Smooth muscle cell (in vitro differentiated cells): Measurements from ENCODE around the gene ERFE. TPM values are rescaled to one million over a fixed set of nuclear protein-coding genes. Genes with fewer than 3 reads are reported as not detected.

Experiments used
- DNase-seq: peaks from one replicate; lab custom pipeline; 2025; ENCODE audit not compliant: unreplicated experiment; lab: John Stamatoyannopoulos, UW
- H2AFZ ChIP-seq: fragments of 200-600 bp; sonication (generic); 2 replicates; pipeline ENCODE4 v1.6.0; 2016; ENCODE audit warnings: antibody characterized with exemption, low read depth, mild to moderate bottlenecking
- H3F3A ChIP-seq: fragments of 200-600 bp; sonication (generic); 2 replicates; pipeline ENCODE4 v1.6.0; 2017; ENCODE audit warnings: antibody characterized with exemption, low read depth
- H3K27ac ChIP-seq: fragments of 200-600 bp; sonication (generic); 2 replicates; pipeline ENCODE4 v1.5.1; 2016; ENCODE audit warnings: low read depth, mild to moderate bottlenecking
- H3K27me3 ChIP-seq: fragments of 200-600 bp; sonication (generic); 2 replicates; pipeline ENCODE4 v1.6.1; 2016; ENCODE audit warnings: low read depth, mild to moderate bottlenecking
- H3K36me3 ChIP-seq: fragments of 200-600 bp; sonication (generic); 2 replicates; pipeline ENCODE4 v1.5.1; 2016; ENCODE audit warnings: low read depth
- H3K4me1 ChIP-seq: fragments of 200-600 bp; sonication (generic); 2 replicates; pipeline ENCODE4 v1.5.1; 2016; ENCODE audit warnings: low read depth
- H3K4me2 ChIP-seq: fragments of 200-600 bp; sonication (generic); 2 replicates; pipeline ENCODE4 v1.6.0; 2016; ENCODE audit warnings: mild to moderate bottlenecking
- H3K4me3 ChIP-seq: fragments of 200-600 bp; sonication (generic); 2 replicates; pipeline ENCODE4 v1.5.1; 2016; ENCODE audit warnings: mild to moderate bottlenecking
- H3K79me2 ChIP-seq: fragments of 200-600 bp; sonication (generic); 2 replicates; pipeline ENCODE4 v1.6.0; 2016; ENCODE audit warnings: low read depth, mild to moderate bottlenecking
- H3K9ac ChIP-seq: fragments of 200-600 bp; sonication (generic); 2 replicates; pipeline ENCODE4 v1.6.0; 2016; ENCODE audit warnings: low read depth
- H3K9me3 ChIP-seq: fragments of 200-600 bp; sonication (generic); replicated peaks from 2 replicates; pipeline ENCODE4 v1.5.1; 2016; ENCODE audit warnings: low read depth
- H4K20me1 ChIP-seq: fragments of 200-600 bp; sonication (generic); 2 replicates; pipeline ENCODE4 v1.6.0; 2016; ENCODE audit warnings: low read depth
- CTCF ChIP-seq: fragments of 200-600 bp; sonication (generic); IDR thresholded peaks from 2 replicates; pipeline ENCODE4 v1.5.1; 2017; ENCODE audit warnings: borderline replicate concordance, mild to moderate bottlenecking, antibody characterized with exemption; ENCODE audit not compliant: insufficient read depth, poor library complexity, severe bottlenecking
- WGBS: methylation state at CpG from one replicate; pipeline ENCODE4 v1.1.7; 2016; ENCODE audit warnings: low lambda C conversion rate; 5-methylcytosine and 5-hydroxymethylcytosine counted together
- polyA plus RNA-seq: library from polyadenylated mRNA; unstranded; fragments of >200 nt; fragmentation: Nextera tagmentation; extraction: Ambion mirVana; gene quantifications from 2 replicates; pipeline ENCODE4 v1.2.1, GENCODE V29; 2016
- total RNA-seq: library from RNA; depleted of rRNA; stranded (reverse); fragments of >200 nt; gene quantifications from 2 replicates; pipeline ENCODE4 v1.2.3, GENCODE V29; 2014

Gene ERFE
- total and polyA plus RNA-seq, 2 experiments from 2014 or later: 2.4 TPM; not detected in 1

- Histone ChIP-seq H3K27me3 (peaks cover 2% of the 10 kb centered on the region), H2AFZ (peak within 1 kb of the TSS; percentile 87), H3K9me3 (no peaks in the 10 kb centered on the region), H4K20me1 (peaks cover 45% of the 10 kb centered on the region), H3K27ac (peak within 1 kb of the TSS; percentile 30), H3K9ac (peak within 1 kb of the TSS; percentile 78), H3F3A (no peaks in the 10 kb centered on the region), H3K4me3 (peak within 1 kb of the TSS; percentile 86), H3K79me2 (peaks cover 48% of the 10 kb centered on the region), H3K4me2 (peak within 1 kb of the TSS; percentile 92), H3K36me3 (no peaks in the 10 kb centered on the region), H3K4me1 (peaks cover 7% of the 10 kb centered on the region)
- no peak for TF ChIP-seq CTCF
- WGBS: under 1% methylated on average over 82 of the region's 126 CpGs
- peak; percentile 60 for DNase-seq
These were observed 44.6 kb downstream of the ERFE start, which contains the start of gene ILKAP for GRCh38 chr2:238203094-238203972. ILKAP (minus strand) TSS chr2:238203695; CDS start chr2:238203553, 142 bp downstream.

- H3K9me3 ChIP-seq: no peaks in the 10 kb centered on the region
- WGBS: 67% methylated on average over 18 of the region's 18 CpGs
- H3K4me1 ChIP-seq: peaks cover 7% of the 10 kb centered on the region
- H2AFZ ChIP-seq: peak overlapping the region; percentile 87
- peak overlapping the region; percentile 86 for H3K4me3 ChIP-seq
- no peak overlapping the region for H3K27ac ChIP-seq
- peaks cover 40% of the 10 kb centered on the region for H3K79me2 ChIP-seq
- peaks cover 10% of the 10 kb centered on the region for H3K27me3 ChIP-seq
- no peak for TF ChIP-seq CTCF
- no peaks in the 10 kb centered on the region for H3K36me3 ChIP-seq
- no peaks in the 10 kb centered on the region for H3F3A ChIP-seq
- peak overlapping the region; percentile 49 for H3K9ac ChIP-seq
- DNase-seq: no peak
- H3K4me2 ChIP-seq: peak overlapping the region; percentile 92
- H4K20me1 ChIP-seq: peaks cover 37% of the 10 kb centered on the region
These were observed 45.4 kb downstream of the ERFE start for GRCh38 chr2:238203973-238204683.

DNA sequence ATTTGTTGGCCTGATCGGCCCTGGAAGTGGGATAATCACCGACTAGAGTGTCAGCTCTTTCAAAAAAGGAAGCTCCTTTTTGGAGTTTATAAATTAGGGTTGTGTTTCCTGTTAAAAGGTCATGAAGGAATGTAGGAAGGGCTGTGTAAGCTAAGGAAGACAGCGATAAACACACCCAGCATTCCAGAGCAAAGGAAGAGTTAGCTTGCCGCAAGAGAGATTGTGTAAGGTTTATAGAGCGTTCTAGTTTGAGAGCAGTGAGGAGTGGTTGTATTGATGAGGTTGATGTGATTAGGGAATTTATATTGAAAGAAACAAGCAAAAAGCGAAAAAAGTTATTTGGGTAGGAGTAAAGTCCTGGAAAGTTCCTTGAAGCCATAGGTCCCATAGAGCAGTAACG, 48.2 kb downstream of the ERFE start:
- Histone ChIP-seq H3K9ac (no peak overlapping the region), H3K4me1 (peaks cover 3% of the 10 kb centered on the region), H3K27me3 (peaks cover 29% of the 10 kb centered on the region), H3F3A (no peaks in the 10 kb centered on the region), H4K20me1 (peaks cover 9% of the 10 kb centered on the region), H3K9me3 (no peaks in the 10 kb centered on the region), H2AFZ (no peak overlapping the region), H3K4me3 (no peak overlapping the region), H3K4me2 (no peak overlapping the region), H3K36me3 (no peaks in the 10 kb centered on the region), H3K27ac (no peak overlapping the region), H3K79me2 (peaks cover 11% of the 10 kb centered on the region)
- TF ChIP-seq CTCF: no peak
- WGBS: 85% methylated on average over 7 of the region's 7 CpGs
- DNase-seq: no peak
